Brain microvascular endothelial cell (primary cell): ENCODE results near the gene PRKAR1B.

Source experiments
- DNase-seq: peaks from one replicate; pipeline ENCODE4 v3.0.0-alpha.2; 2020
- H3K27ac ChIP-seq: fragments of 250-450 bp; sonication (Bioruptor Pico); 2 replicates; pipeline ENCODE4 v1.5.1; 2020; ENCODE audit warnings: mild to moderate bottlenecking, moderate library complexity
- H3K27me3 ChIP-seq: fragments of 250-450 bp; sonication (Bioruptor Pico); replicated peaks from 2 replicates; pipeline ENCODE4 v1.5.1; 2020; ENCODE audit warnings: mild to moderate bottlenecking
- H3K36me3 ChIP-seq: fragments of 250-450 bp; sonication (Bioruptor Pico); replicated peaks from 2 replicates; pipeline ENCODE4 v1.5.1; 2020; ENCODE audit warnings: mild to moderate bottlenecking
- H3K4me3 ChIP-seq: 2 replicates; pipeline ENCODE4 v1.5.1; 2011; ENCODE audit warnings: low read depth, mild to moderate bottlenecking, control low read depth, low read length, moderate library complexity
- in situ Hi-C: cut with HindIII; loops from 2 replicates; pipeline ENCODE4 v1.10.0; 2017; ENCODE audit warnings: low sequenced_read_pairs, low pct_ligation_motif_present
- TF ChIP-seq, protein P1 (sequence below): IDR thresholded peaks from 2 replicates; pipeline ENCODE4 v1.5.1; 2011; ENCODE audit warnings: low read depth, mild to moderate bottlenecking, moderate library complexity, low read length, control low read depth, inconsistent platforms; ENCODE audit errors: missing control alignments

The PRKAR1B gene

DNA sequence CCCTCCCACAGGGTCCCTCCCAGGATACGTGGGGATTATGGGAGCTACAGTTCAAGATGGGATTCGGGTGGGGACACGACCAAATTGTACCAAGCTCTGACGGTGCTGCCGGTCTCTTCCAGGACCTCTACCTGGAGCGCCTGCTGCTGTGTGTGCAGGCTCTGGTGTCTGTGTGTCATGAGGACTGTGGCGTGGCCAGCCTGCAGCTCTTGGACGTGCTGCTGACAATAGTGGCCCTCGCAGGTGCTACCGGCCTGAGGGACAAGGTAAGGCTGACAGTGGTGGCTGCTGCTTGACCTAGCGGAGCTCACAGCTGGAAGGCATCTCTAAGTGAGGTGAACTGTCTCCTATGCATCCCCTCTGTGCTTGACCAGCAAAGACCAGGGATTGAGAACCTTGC is 34.5 kb upstream of the PRKAR1B start:
- Histone ChIP-seq H3K36me3 (peaks cover 46% of the 10 kb centered on the region), H3K27ac (no peak overlapping the region), H3K27me3 (no peaks in the 10 kb centered on the region), H3K4me3 (no peak overlapping the region)
- DNase-seq: no peak
- TF ChIP-seq, protein P1, sequence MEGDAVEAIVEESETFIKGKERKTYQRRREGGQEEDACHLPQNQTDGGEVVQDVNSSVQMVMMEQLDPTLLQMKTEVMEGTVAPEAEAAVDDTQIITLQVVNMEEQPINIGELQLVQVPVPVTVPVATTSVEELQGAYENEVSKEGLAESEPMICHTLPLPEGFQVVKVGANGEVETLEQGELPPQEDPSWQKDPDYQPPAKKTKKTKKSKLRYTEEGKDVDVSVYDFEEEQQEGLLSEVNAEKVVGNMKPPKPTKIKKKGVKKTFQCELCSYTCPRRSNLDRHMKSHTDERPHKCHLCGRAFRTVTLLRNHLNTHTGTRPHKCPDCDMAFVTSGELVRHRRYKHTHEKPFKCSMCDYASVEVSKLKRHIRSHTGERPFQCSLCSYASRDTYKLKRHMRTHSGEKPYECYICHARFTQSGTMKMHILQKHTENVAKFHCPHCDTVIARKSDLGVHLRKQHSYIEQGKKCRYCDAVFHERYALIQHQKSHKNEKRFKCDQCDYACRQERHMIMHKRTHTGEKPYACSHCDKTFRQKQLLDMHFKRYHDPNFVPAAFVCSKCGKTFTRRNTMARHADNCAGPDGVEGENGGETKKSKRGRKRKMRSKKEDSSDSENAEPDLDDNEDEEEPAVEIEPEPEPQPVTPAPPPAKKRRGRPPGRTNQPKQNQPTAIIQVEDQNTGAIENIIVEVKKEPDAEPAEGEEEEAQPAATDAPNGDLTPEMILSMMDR: no peak
- in situ Hi-C loops: no loop called here

DNA sequence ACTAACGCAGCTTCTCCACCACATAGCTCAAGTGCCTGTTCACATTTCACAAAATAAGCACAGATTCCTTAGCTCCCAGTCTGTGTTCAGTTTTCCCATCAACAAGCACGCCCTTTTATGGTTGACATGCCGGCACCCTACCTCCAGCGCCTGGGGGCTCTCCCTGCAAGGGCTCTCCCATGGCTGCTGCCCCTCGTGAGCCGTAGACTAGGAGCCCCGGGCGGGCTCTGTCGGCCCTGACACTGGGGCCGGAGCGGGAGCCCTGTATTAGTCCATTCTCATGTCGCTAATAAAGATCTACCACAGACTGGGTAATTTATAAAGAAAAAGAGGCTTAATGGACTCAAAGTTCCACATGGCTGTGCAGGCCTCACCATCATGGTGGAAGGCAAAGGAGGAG is 34.0 kb upstream of the PRKAR1B start:
- no peaks in the 10 kb centered on the region for H3K27me3 ChIP-seq
- H3K27ac ChIP-seq: no peak overlapping the region
- peaks cover 46% of the 10 kb centered on the region for H3K36me3 ChIP-seq
- no peak overlapping the region for H3K4me3 ChIP-seq
- TF ChIP-seq, protein P1: no peak
- in situ Hi-C loops: no loop called here
- no peak for DNase-seq

DNA sequence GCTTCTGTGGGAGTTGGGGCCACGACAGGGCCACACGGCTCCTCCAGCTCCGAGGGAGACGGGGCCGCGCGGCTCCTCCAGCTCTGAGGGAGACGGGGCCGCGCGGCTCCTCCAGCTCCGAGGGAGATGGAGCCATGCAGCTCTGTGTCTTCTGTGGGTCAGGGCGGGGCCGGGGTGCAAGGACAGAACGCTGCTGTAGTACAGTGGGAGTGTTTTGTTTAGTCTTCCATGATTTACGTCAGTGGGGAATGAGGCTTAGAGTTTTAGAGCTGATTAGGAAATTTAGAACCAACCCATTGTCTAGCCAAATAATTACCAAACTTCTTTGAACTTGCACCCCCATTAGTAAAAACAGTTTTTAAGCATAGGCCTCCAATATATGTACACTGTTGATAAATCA is 32.9 kb upstream of the PRKAR1B start:
- TF ChIP-seq, protein P1: no peak
- H3K27me3 ChIP-seq: no peaks in the 10 kb centered on the region
- peaks cover 41% of the 10 kb centered on the region for H3K36me3 ChIP-seq
- H3K27ac ChIP-seq: no peak overlapping the region
- no peak overlapping the region for H3K4me3 ChIP-seq
- in situ Hi-C loops: no loop called here
- no peak for DNase-seq

DNA sequence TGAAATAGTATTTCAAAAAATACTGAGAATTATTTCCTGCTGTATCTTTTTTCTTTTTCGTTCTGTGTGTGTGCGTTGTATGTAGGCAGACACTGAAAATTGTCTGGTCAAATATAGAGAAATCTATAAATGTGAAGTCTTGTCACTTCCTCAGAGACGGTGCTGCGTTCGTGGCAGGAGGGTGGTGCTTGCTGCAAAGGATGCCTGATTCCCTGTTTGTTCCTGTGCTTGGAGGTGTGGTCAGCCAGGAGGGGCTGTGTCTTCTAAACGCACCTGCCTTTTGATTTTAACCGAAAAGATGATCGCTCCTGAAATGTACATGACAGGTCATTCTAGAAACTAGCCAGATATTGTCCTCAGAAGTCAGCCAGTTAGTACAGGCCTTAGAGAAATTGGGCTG is 32.5 kb upstream of the PRKAR1B start:
- Histone ChIP-seq H3K4me3 (no peak overlapping the region), H3K36me3 (peaks cover 41% of the 10 kb centered on the region), H3K27ac (no peak overlapping the region), H3K27me3 (no peaks in the 10 kb centered on the region)
- TF ChIP-seq, protein P1: no peak
- DNase-seq: no peak
- in situ Hi-C loops: no loop called here

DNA sequence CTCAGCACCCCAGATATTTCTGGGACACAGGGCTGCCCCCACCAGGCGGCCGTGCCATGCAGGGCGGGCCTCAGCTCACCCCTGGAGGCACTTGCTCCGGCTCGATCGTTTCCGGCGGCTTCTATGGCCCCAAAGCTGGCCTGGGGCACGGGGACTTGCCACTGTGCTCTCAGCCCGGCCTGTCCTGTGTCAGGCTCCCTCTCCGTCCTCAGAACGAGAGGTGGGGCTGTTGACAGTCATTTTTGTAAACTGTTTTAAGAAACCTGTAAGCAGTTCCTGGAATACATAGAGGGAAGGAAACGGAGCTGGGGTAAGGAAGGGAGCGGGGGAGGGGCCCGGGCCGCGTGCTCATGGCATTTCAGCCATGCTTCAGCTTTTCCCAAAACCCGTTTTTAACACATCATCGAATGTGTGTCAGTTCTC is 30.7 kb upstream of the PRKAR1B start:
- in situ Hi-C loops: no loop called here
- DNase-seq: no peak
- no peak overlapping the region for H3K27ac ChIP-seq
- H3K4me3 ChIP-seq: no peak overlapping the region
- TF ChIP-seq, protein P1: no peak
- no peaks in the 10 kb centered on the region for H3K27me3 ChIP-seq
- peaks cover 30% of the 10 kb centered on the region for H3K36me3 ChIP-seq

DNA sequence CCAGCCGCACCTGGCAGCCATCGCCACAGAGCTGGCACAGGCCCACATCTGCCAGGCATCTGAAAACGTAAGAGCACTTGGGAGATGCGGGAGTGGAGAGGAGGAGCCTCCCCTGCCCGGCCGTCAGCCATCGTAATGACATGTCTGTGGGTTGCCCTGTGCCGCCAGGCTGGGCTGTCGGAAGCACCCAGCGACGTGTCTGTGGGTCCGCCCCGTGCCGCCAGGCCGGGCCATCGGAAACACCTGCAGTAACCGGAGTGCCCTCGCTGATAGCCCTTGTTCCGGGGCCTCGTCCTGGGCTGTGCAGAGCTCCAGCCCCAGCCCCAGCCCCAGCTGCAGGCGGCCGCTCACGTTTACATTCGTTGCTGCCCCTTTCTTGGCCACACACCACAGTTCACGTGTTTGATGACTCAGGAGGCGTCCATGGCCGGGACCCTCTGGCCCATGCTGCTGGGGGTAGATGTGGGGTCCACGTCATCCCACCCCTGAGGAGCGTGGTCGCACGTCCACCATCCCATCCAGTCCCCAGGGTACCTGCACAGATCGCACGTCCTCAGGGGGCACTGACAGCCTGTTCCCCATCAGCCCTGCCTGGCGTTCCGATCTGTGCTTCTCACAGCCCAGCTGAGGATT is 30.0 kb upstream of the PRKAR1B start:
- Histone ChIP-seq H3K36me3 (peaks cover 26% of the 10 kb centered on the region), H3K27me3 (no peaks in the 10 kb centered on the region), H3K4me3 (no peak overlapping the region), H3K27ac (no peak overlapping the region)
- no peak for DNase-seq
- in situ Hi-C loops: no loop called here
- TF ChIP-seq, protein P1: no peak
